HL-60/S4 (cell line): ENCODE measurements around the gene SUOX.
"Not testable (repeated sequence)": the region's sequence is repeated elsewhere in the genome, so short reads cannot be mapped to it uniquely, and the experiment has no call there.

ENCODE experiments used
- in situ Hi-C: fragments of 300-500 bp; cut with MboI; formaldehyde crosslinking; loops from 2 replicates; pipeline ENCODE4 v1.14.3; 2022; ENCODE audit warnings: low sequenced_read_pairs

The SUOX gene

GRCh38 chr12:55982319-55982936 lies 14.6 kb upstream of the SUOX start:
- in situ Hi-C loops, result no loop called here

- in situ Hi-C loops, result no loop called here
Measured at GRCh38 chr12:55983232-55983842, 13.7 kb upstream of the SUOX start.

GRCh38 chr12:55984861-55985260 lies 12.2 kb upstream of the SUOX start:
- in situ Hi-C loops, result no loop called here

GRCh38 chr12:55985341-55985740 lies 11.7 kb upstream of the SUOX start:
- in situ Hi-C loops, result no loop called here

- in situ Hi-C loops, result not testable (repeated sequence)
Measured at GRCh38 chr12:55985976-55986375, 11.1 kb upstream of the SUOX start.

GRCh38 chr12:55991110-55991509 lies 6.0 kb upstream of the SUOX start:
- in situ Hi-C loops, result no loop called here

- in situ Hi-C loops, result no loop called here
Measured at GRCh38 chr12:55993230-55993853, 3.7 kb upstream of the SUOX start.

GRCh38 chr12:55995366-55995765 lies 1.7 kb upstream of the SUOX start:
- in situ Hi-C loops, result no loop called here

GRCh38 chr12:55996201-55996714 lies 818 bp upstream of the SUOX start:
- in situ Hi-C loops, result no loop called here

GRCh38 chr12:55997535-55997859 lies 421 bp downstream of the SUOX start:
- in situ Hi-C loops, result no loop called here

- in situ Hi-C loops, result not testable (repeated sequence)
Measured at GRCh38 chr12:55999522-55999921, 2.4 kb downstream of the SUOX start.

GRCh38 chr12:55999999-56000540 lies 3.0 kb downstream of the SUOX start:
- in situ Hi-C loops, result not testable (repeated sequence)

- in situ Hi-C loops, result no loop called here
Measured at GRCh38 chr12:56001487-56002100, 4.5 kb downstream of the SUOX start.

GRCh38 chr12:56003376-56003775 lies 6.3 kb downstream of the SUOX start:
- in situ Hi-C loops, result not testable (repeated sequence)

- in situ Hi-C loops, result no loop called here
Measured at GRCh38 chr12:56004211-56004610, 7.1 kb downstream of the SUOX start.

GRCh38 chr12:56007564-56008559 lies 10.8 kb downstream of the SUOX start:
- in situ Hi-C loops, result no loop called here

- in situ Hi-C loops, result no loop called here
Measured at GRCh38 chr12:56010111-56010570, 13.1 kb downstream of the SUOX start.

GRCh38 chr12:56011509-56012090 lies 14.5 kb downstream of the SUOX start:
- in situ Hi-C loops, result no loop called here

- in situ Hi-C loops, result no loop called here
Measured at GRCh38 chr12:56013482-56013881, 16.4 kb downstream of the SUOX start.

GRCh38 chr12:56014205-56014604 lies 17.1 kb downstream of the SUOX start:
- in situ Hi-C loops, result no loop called here
